ENCODE results near the gene HSPA9. TPM values are rescaled to one million over a fixed set of nuclear protein-coding genes. Genes with fewer than 3 reads are reported as not detected.
A peak's percentile ranks its signal among the peaks of the same experiment; 100 is the strongest.

The HSPA9 gene
- total and polyA plus RNA-seq, 9 of the 15 experiments (the other 6 are each of a cell fraction or from before 2014, with no cell fraction given) = 195 to 583 (median 514) TPM

DNA sequence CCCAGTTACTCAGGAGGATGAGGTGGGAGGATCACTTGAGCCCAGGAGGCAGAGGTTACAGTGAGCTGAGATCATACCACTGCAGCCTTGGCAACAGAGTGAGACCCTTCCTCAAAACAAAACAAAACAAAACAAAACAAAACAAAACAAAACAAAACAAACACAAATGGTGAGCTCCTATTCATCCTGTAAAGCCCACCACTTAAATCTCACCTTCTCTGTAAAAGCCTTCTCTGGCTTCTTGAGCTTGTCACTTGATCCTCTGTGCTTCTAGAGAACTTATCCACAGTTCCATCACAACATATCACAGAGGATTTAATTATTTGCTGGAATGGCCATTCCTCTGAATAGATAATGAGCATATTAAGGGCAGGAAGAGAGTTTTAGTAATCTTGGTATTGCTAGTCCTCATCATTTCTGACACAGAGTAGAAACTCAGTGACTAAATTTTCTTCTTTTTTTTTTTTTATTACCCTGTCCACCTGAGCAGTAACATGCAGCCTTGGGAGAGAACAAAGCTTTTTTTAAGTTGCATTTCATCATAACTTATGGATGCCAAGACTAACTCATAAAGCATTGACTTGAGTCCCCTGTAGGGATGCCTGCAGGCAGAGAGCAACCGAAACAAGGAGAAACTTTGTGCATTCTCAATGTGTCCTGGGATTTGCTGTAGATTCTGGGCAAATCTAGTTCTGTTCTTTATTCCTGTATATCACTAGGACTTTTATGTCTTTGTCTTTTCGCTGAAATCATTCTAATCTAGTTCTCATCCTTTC lies 13.0 kb upstream of the HSPA9 start (continued):
- TF ChIP-seq, protein P1, sequence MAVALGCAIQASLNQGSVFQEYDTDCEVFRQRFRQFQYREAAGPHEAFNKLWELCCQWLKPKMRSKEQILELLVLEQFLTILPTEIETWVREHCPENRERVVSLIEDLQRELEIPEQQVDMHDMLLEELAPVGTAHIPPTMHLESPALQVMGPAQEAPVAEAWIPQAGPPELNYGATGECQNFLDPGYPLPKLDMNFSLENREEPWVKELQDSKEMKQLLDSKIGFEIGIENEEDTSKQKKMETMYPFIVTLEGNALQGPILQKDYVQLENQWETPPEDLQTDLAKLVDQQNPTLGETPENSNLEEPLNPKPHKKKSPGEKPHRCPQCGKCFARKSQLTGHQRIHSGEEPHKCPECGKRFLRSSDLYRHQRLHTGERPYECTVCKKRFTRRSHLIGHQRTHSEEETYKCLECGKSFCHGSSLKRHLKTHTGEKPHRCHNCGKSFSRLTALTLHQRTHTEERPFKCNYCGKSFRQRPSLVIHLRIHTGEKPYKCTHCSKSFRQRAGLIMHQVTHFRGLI (CRISPR knock-in tag; IDR thresholded peaks at IDR 0.05) = no peak

DNA sequence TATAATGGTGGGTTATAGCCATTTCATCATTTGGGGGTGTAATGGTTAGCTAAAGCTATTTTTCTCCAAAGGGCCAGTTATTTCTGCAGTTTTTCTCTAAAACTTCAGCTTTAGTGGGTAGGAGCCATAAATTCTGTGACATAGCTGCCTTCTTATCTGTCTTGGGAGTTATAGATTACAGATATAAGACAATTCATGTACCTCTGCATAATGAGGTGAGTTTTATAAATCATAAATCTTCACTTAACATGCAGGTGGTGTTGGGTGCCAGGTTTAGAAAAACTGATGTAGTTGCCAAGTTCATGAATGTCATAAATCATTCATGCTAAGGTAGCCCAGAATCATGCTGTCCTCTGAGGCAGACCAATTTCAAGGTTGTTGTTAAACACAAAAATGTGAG lies 10.0 kb upstream of the HSPA9 start:
- ChIA-PET CTCF (ENCODE audit: low intra/inter-chr PET ratio) (no interaction called here), POLR2A (interaction anchor here (2.0 kb wide), 1 partner anchor 9 kb away, joined by 17 read pairs; the partner anchor contains the start of gene HSPA9)
- TF ChIP-seq NFYB (IDR thresholded peaks at IDR 0.05; ENCODE audit: extremely low read depth, insufficient read length) (no peak), PHB2 (IDR thresholded peaks at IDR 0.05; ENCODE audit: low read depth) (no peak), MEIS2 (IDR thresholded peaks at IDR 0.05; ENCODE audit: partially characterized antibody) (peak; percentile 70)
- TF ChIP-seq, protein P2, sequence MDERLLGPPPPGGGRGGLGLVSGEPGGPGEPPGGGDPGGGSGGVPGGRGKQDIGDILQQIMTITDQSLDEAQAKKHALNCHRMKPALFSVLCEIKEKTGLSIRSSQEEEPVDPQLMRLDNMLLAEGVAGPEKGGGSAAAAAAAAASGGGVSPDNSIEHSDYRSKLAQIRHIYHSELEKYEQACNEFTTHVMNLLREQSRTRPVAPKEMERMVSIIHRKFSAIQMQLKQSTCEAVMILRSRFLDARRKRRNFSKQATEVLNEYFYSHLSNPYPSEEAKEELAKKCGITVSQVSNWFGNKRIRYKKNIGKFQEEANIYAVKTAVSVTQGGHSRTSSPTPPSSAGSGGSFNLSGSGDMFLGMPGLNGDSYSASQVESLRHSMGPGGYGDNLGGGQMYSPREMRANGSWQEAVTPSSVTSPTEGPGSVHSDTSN (CRISPR knock-in tag; IDR thresholded peaks at IDR 0.05; ENCODE audit: low read depth) = no peak
- TF ChIP-seq, protein P2 (tag; conservative IDR thresholded peaks at IDR 0.05; ENCODE audit: low read depth) = peak; percentile 74
- no peaks in the 10 kb centered on the region for H3K79me2 ChIP-seq (ENCODE audit: control insufficient read depth, insufficient read depth, low read length)
- FAIRE-seq (no peak), ATAC-seq (no peak), DNase-seq (ENCODE audit: extremely low read depth in 1 of 4, low spot score in 3 of 4) (no peak)
- no peak overlapping the region for H3K4me2 ChIP-seq (ENCODE audit: insufficient read depth, low read length)
- no peaks in the 10 kb centered on the region for H3K9me1 ChIP-seq (ENCODE audit: control insufficient read depth, insufficient read depth, low read length)
- in situ Hi-C loops (cut with MboI) (loop anchor here (10.0 kb wide), 1 partner anchor 680 kb away; no protein-coding TSS in a partner anchor), intact Hi-C loops (cut with micrococcal nuclease) (no loop called here)
- H3K9me3 ChIP-seq (replicated peaks; ENCODE audit: control insufficient read depth, insufficient read depth, low read depth, low read length) = no peaks in the 10 kb centered on the region
- no peak overlapping the region for H3K4me3 ChIP-seq
- no peak overlapping the region for H3K9ac ChIP-seq (ENCODE audit: insufficient read depth in 1 of 2, low read depth in 2 of 2, low read length in 2 of 2)
- no peaks in the 10 kb centered on the region for H3K36me3 ChIP-seq (ENCODE audit: control insufficient read depth, insufficient read depth, low read length)
- no peak overlapping the region for H3K27ac ChIP-seq (ENCODE audit: extremely low read depth, low read depth, low read length)
- H3K27me3 ChIP-seq (ENCODE audit: control insufficient read depth in 2 of 2, insufficient read depth in 2 of 2, low read length in 2 of 2) = peaks cover 0 to 9% of the 10 kb centered on the region in 2 experiments; a peak in 1 of 5 replicates
- no peaks in the 10 kb centered on the region for H4K20me1 ChIP-seq (replicated peaks; ENCODE audit: control insufficient read depth, insufficient read depth, low read length)
- BruUV-seq (replicated peaks) = no TSS peak
- H2AFZ ChIP-seq (ENCODE audit: low read depth, low read length) = no peak overlapping the region
- H3K4me1 ChIP-seq (replicated peaks in 1 of 2; ENCODE audit: control insufficient read depth in 2 of 2, insufficient read depth in 2 of 2, low read length in 2 of 2) = no peaks in the 10 kb centered on the region

Measured in K562 (cell line).